ENCODE results near the gene DNAJB6. TPM values are rescaled to one million over a fixed set of nuclear protein-coding genes. Genes with fewer than 3 reads are reported as not detected.

The DNAJB6 gene
- total and polyA plus RNA-seq, 8 donors = 48.7 to 233 (median 65.4) TPM

DNA sequence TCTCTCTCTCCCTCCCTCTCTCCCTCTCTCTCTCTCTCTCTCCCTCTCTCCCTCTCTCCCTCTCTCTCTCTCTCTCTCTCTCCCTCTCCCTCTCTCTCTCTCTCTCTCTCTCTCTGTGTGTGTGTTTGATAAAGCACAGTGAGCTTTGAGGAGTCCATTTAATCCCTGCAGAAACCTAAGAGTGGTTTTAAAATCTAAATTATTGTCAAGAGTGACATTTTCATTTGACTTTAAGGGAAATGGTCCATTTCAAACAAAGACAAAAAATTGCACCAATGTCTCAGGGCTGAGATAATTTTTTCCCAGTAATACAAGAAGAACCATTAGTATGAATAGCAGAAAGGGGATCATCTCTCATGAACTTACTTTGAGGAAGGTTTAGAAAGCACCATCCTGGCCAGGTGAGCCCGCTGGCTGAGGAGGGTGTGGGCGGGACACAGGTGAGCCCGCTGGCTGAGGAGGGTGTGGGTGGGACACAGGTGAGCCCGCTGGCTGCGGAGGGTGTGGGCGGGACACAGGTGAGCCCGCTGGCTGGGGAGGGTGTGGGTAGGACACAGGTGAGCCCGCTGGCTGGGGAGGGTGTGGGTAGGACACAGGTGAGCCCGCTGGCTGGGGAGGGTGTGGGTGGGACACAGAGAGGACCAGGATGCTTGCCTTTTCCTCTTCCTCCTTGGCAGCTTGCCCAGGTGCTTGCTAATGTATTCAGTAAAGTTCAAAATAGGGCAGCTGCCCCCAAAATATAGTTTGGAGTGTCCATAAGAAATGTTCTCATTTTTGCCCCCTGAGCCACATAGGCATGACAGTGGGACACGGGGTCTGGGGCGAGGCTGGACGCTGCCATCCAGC is 125.0 kb downstream of the DNAJB6 start:
- Histone ChIP-seq H3K27me3 (peaks cover 0 to 66% (median 15%) of the 10 kb centered on the region in 3 donors), H3K4me1 (peaks cover 0 to 3% (median 0%) of the 10 kb centered on the region in 4 donors), H3K4me3 (no peak overlapping the region), H3K27ac (no peak overlapping the region), H3K36me3 (no peaks in the 10 kb centered on the region), H3K9me3 (no peaks in the 10 kb centered on the region)
- TF ChIP-seq EP300 (IDR thresholded peaks at IDR 0.05) (no peak), POLR2AphosphoS5 (IDR thresholded peaks at IDR 0.05) (no peak), CTCF (IDR thresholded peaks at IDR 0.05) (no peak), POLR2A (IDR thresholded peaks at IDR 0.05) (no peak)
- peak in 1 of 2 donors; percentile 25 for DNase-seq
- 34 to 60% (median 41%) methylated on average over 11 to 12 of the region's 12 CpGs for WGBS, 5 donors
- intact Hi-C loops (cut with DNase I; ENCODE audit: low total_unique reads) = no loop called here

DNA sequence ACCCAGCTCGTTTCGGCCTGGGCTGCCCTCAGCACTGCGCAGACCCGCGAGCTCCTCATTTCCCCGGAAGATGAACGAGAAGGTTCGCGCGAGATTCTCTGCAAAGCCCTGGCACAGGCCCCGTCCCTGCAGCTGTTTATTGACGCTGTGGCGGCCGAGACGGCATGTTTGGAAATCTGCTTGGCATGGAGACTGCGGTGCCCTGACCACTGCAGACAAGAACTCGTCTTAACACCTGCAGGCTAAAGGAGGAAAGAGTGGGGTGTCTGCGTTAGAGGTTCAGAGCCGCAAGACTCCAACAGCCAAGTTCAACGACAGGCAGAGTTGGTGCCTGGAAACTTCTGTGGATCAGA is 125.6 kb downstream of the DNAJB6 start:
- no peak overlapping the region for H3K27ac ChIP-seq
- TF ChIP-seq EP300 (IDR thresholded peaks at IDR 0.05) (no peak), POLR2A (IDR thresholded peaks at IDR 0.05) (no peak), CTCF (IDR thresholded peaks at IDR 0.05) (no peak), POLR2AphosphoS5 (IDR thresholded peaks at IDR 0.05) (no peak)
- peaks cover 0 to 70% (median 17%) of the 10 kb centered on the region in 3 donors for H3K27me3 ChIP-seq
- intact Hi-C loops (cut with DNase I; ENCODE audit: low total_unique reads) = no loop called here
- H3K4me1 ChIP-seq = peaks cover 0 to 3% (median 0%) of the 10 kb centered on the region in 4 donors
- no peaks in the 10 kb centered on the region for H3K9me3 ChIP-seq
- no peaks in the 10 kb centered on the region for H3K36me3 ChIP-seq
- peak in 1 of 2 donors; percentile 17 for DNase-seq
- WGBS, 5 donors = 67 to 81% (median 77%) methylated on average over 12 to 20 of the region's 20 CpGs
- no peak overlapping the region for H3K4me3 ChIP-seq

DNA sequence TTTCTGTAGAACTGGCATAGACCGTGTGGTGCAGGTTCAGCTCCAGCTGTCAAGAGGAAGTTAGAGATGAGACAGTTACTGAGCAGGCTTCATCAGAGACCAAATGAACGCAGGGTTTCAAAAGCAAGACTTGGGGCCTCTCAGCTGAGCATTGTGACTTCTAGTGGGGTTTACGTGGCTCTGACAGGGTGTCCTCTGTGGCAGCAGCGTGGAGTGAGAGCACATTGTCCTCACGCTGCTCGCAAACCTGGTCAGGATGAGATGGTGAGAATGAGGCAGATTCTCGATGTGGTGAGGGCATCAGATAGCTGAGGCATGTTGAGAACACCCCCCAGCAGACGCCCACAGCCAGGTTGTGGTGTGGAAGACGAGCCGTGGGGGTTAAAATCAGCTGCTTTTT is 126.0 kb downstream of the DNAJB6 start:
- TF ChIP-seq CTCF (IDR thresholded peaks at IDR 0.05) (no peak), POLR2AphosphoS5 (IDR thresholded peaks at IDR 0.05) (no peak), POLR2A (IDR thresholded peaks at IDR 0.05) (no peak), EP300 (IDR thresholded peaks at IDR 0.05) (no peak)
- peaks cover 0 to 3% (median 0%) of the 10 kb centered on the region in 4 donors for H3K4me1 ChIP-seq
- no peak for DNase-seq
- no peak overlapping the region for H3K4me3 ChIP-seq
- peaks cover 0 to 70% (median 17%) of the 10 kb centered on the region in 3 donors for H3K27me3 ChIP-seq
- H3K9me3 ChIP-seq = no peaks in the 10 kb centered on the region
- H3K36me3 ChIP-seq = no peaks in the 10 kb centered on the region
- intact Hi-C loops (cut with DNase I; ENCODE audit: low total_unique reads) = no loop called here
- 69 to 79% (median 73%) methylated on average over 10 of the region's 10 CpGs for WGBS, 5 donors
- no peak overlapping the region for H3K27ac ChIP-seq

DNA sequence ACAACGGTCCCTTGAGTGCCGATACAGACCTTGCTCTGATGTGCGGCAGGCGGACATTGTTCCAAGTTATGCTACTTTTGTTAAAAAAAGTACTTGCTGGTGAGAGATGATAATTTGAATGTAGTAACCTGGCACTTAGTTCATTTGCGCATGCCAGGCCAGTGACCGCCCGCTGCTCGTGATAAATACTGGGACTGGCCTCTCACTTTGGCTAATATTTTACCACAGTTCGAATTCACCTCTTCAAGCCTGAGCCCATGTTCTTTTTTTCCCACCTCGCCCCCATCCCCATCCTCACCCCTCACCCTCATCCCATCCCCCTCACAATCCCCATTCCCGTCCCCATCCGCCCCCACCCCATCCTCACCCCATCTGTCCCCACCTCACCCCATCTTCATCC is 126.4 kb downstream of the DNAJB6 start:
- 62 to 72% (median 66%) methylated on average over 12 of the region's 12 CpGs for WGBS, 5 donors
- H3K36me3 ChIP-seq = no peaks in the 10 kb centered on the region
- H3K4me3 ChIP-seq = no peak overlapping the region
- no peak overlapping the region for H3K27ac ChIP-seq
- no peaks in the 10 kb centered on the region for H3K9me3 ChIP-seq
- intact Hi-C loops (cut with DNase I; ENCODE audit: low total_unique reads) = no loop called here
- DNase-seq = peak in 1 of 2 donors; percentile 9
- H3K27me3 ChIP-seq = peaks cover 0 to 70% (median 17%) of the 10 kb centered on the region in 3 donors
- peaks cover 0 to 3% (median 0%) of the 10 kb centered on the region in 4 donors for H3K4me1 ChIP-seq
- no peak for TF ChIP-seq CTCF (IDR thresholded peaks at IDR 0.05)
- TF ChIP-seq EP300 (IDR thresholded peaks at IDR 0.05) = no peak
- TF ChIP-seq POLR2AphosphoS5 (IDR thresholded peaks at IDR 0.05) = no peak
- TF ChIP-seq POLR2A (IDR thresholded peaks at IDR 0.05) = no peak

Measured in stomach (tissue), 9 donors.